OCI-LY7 (cell line): ENCODE data around the gene PTPRM. TPM values are rescaled to one million over a fixed set of nuclear protein-coding genes. Genes with fewer than 3 reads are reported as not detected.

Source experiments
- BruUV-seq: library from RNA; stranded (reverse); fragments of 400-500 nt; replicated peaks from 2 replicates; lab custom pipeline; 2021; lab: Mats Ljungman, UMichigan
- CTCF ChIA-PET: fragments of 300-600 bp; sonication (Branson Sonifier 250); formaldehyde crosslinking; loops from one replicate; lab custom pipeline; 2022; ENCODE audit warnings: antibody characterized with exemption; ENCODE audit not compliant: unreplicated experiment; lab: Charles Lee
- POLR2A ChIA-PET: fragments of 300-600 bp; sonication (Branson Sonifier 250); formaldehyde crosslinking; loops from one replicate; lab custom pipeline; 2022; ENCODE audit warnings: antibody characterized with exemption; lab: Charles Lee
- DNase-seq: peaks from one replicate; pipeline ENCODE4 v3.0.0-alpha.2; 2015; ENCODE audit warnings: low spot score
- H2AFZ ChIP-seq: fragments of 200-600 bp; sonication (generic), shearing (Covaris generic); 2 replicates; pipeline ENCODE4 v1.6.1; 2014; ENCODE audit warnings: mild to moderate bottlenecking, antibody characterized with exemption, low read length, moderate library complexity
- H3K27ac ChIP-seq: fragments of 200-600 bp; sonication (generic); 2 replicates; pipeline ENCODE4 v1.5.1; 2014; ENCODE audit warnings: mixed run types, low read depth, mild to moderate bottlenecking, moderate library complexity, low read length, inconsistent platforms; ENCODE audit not compliant: poor library complexity, severe bottlenecking
- H3K36me3 ChIP-seq: fragments of 200-600 bp; sonication (generic); 2 replicates; pipeline ENCODE4 v1.6.1; 2014; ENCODE audit warnings: mild to moderate bottlenecking, antibody characterized with exemption, low read length, moderate library complexity, mixed read lengths; ENCODE audit not compliant: insufficient read depth
- H3K4me1 ChIP-seq: fragments of 200-600 bp; sonication (generic); 2 replicates; pipeline ENCODE4 v1.5.1; 2014; ENCODE audit warnings: mild to moderate bottlenecking, low read length; ENCODE audit not compliant: insufficient read depth, poor library complexity, severe bottlenecking
- H3K4me2 ChIP-seq: fragments of 200-600 bp; sonication (generic); 2 replicates; pipeline ENCODE4 v1.6.1; 2014; ENCODE audit warnings: mild to moderate bottlenecking, low read length
- H3K4me3 ChIP-seq: fragments of 200-600 bp; sonication (generic); 2 replicates; pipeline ENCODE4 v1.5.1; 2014; ENCODE audit warnings: mild to moderate bottlenecking, low read depth, low read length; ENCODE audit not compliant: poor library complexity, severe bottlenecking
- H3K79me2 ChIP-seq: fragments of 200-600 bp; sonication (generic); 2 replicates; pipeline ENCODE4 v1.6.1; 2016; ENCODE audit warnings: low read depth, mild to moderate bottlenecking, low read length, moderate library complexity, mixed read lengths; ENCODE audit not compliant: insufficient read depth
- H3K9me2 ChIP-seq: fragments of 200-600 bp; sonication (generic); 2 replicates; pipeline ENCODE4 v1.6.1; 2016; ENCODE audit warnings: mild to moderate bottlenecking, low read length, mixed read lengths; ENCODE audit not compliant: insufficient read depth
- H3K9me3 ChIP-seq: fragments of 200-600 bp; sonication (generic); 2 replicates; pipeline ENCODE4 v1.6.1; 2014; ENCODE audit warnings: mild to moderate bottlenecking, mixed run types, low read length, mixed read lengths
- H4K20me1 ChIP-seq: fragments of 200-600 bp; sonication (generic); 2 replicates; pipeline ENCODE4 v1.6.1; 2014; ENCODE audit warnings: mild to moderate bottlenecking, antibody characterized with exemption, low read length, moderate library complexity, mixed read lengths; ENCODE audit not compliant: insufficient read depth
- CTCF ChIP-seq: fragments of 200-600 bp; sonication (generic); conservative IDR thresholded peaks from 2 replicates; pipeline ENCODE4 v1.5.1; 2014; ENCODE audit warnings: mild to moderate bottlenecking, antibody characterized with exemption, low read length, moderate library complexity, mixed read lengths
- EZH2phosphoT487 ChIP-seq: fragments of 200-600 bp; sonication (generic); IDR thresholded peaks from 2 replicates; pipeline ENCODE4 v1.6.1; 2018; ENCODE audit warnings: low read depth, borderline replicate concordance, mild to moderate bottlenecking, mixed run types, antibody characterized with exemption, low read length, moderate library complexity, mixed read lengths
- intact Hi-C: fragments of 100-400 bp; cut with micrococcal nuclease; formaldehyde crosslinking; loops from one replicate; pipeline ENCODE4 v1.10.0; 2022; ENCODE audit not compliant: unreplicated experiment
- total RNA-seq, 2 experiments: library from RNA; depleted of rRNA in 1 of 2; stranded (reverse); fragments of >200 nt in 1 of 2; shearing (Covaris generic) in 1 of 2; gene quantifications; 2 replicates each; pipeline ENCODE4 v1.2.3, GENCODE V29; 2014 to 2022

Gene PTPRM
- total RNA-seq, 2 experiments from 2014 or later, result not detected

GRCh38 chr18:8231316-8231715 is 664.2 kb downstream of the PTPRM start:
- intact Hi-C loops, result loop anchor here (10.0 kb wide), 1 partner anchor 57 kb away; no protein-coding TSS in a partner anchor
- no peaks in the 10 kb centered on the region for H3K9me2 ChIP-seq
- no peaks in the 10 kb centered on the region for H4K20me1 ChIP-seq
- BruUV-seq, result no TSS peak
- no peak for TF ChIP-seq CTCF
- no peak for TF ChIP-seq EZH2phosphoT487
- H3K9me3 ChIP-seq, result no peaks in the 10 kb centered on the region
- no peak overlapping the region for H3K4me3 ChIP-seq
- no peaks in the 10 kb centered on the region for H3K79me2 ChIP-seq
- H3K4me1 ChIP-seq, result no peaks in the 10 kb centered on the region
- H2AFZ ChIP-seq, result no peak overlapping the region
- H3K27ac ChIP-seq, result no peak overlapping the region
- H3K4me2 ChIP-seq, result no peak overlapping the region
- no peaks in the 10 kb centered on the region for H3K36me3 ChIP-seq
- ChIA-PET CTCF (no interaction called here), POLR2A (no interaction called here)
- no peak for DNase-seq

DNA sequence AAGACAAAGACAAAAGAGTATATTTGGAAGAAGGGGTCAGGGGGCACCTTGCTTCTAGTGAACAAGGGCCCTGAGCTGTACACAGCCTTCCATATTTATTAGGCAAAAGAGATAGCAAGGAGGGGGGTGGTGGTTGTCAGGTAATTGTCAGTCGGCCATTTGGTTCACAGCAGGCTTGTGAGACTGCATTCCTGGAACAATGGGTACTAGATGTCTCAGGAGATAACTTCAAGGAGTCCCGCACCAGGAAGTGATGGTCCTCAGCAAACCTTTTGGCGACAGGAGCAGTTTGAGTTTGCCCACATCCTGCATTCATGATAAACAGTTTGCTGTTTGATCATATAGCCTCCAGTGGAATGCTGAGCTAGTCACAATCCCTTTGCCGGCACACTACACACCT is 665.7 kb downstream of the PTPRM start:
- no peaks in the 10 kb centered on the region for H4K20me1 ChIP-seq
- POLR2A ChIA-PET, result no interaction called here
- no peak overlapping the region for H3K27ac ChIP-seq
- intact Hi-C loops, result loop anchor here (10.0 kb wide), 1 partner anchor 58 kb away; no protein-coding TSS in a partner anchor
- H3K36me3 ChIP-seq, result no peaks in the 10 kb centered on the region
- H3K4me3 ChIP-seq, result no peak overlapping the region
- no peaks in the 10 kb centered on the region for H3K9me3 ChIP-seq
- CTCF ChIA-PET, result no interaction called here
- H3K4me2 ChIP-seq, result no peak overlapping the region
- H3K4me1 ChIP-seq, result no peaks in the 10 kb centered on the region
- BruUV-seq, result no TSS peak
- H3K79me2 ChIP-seq, result no peaks in the 10 kb centered on the region
- no peaks in the 10 kb centered on the region for H3K9me2 ChIP-seq
- TF ChIP-seq CTCF (no peak), EZH2phosphoT487 (no peak)
- H2AFZ ChIP-seq, result no peak overlapping the region
- no peak for DNase-seq

- ChIA-PET CTCF (no interaction called here), POLR2A (interaction anchor here (0.7 to 1.5 kb wide), 4 partner anchors 11 to 812 kb away, joined by 3 to 10 read pairs (median 4); no protein-coding TSS in a partner anchor)
- H3K36me3 ChIP-seq, result no peaks in the 10 kb centered on the region
- no peak overlapping the region for H3K27ac ChIP-seq
- TF ChIP-seq CTCF (no peak), EZH2phosphoT487 (no peak)
- no TSS peak for BruUV-seq
- no peak overlapping the region for H2AFZ ChIP-seq
- no peaks in the 10 kb centered on the region for H3K9me3 ChIP-seq
- DNase-seq, result no peak
- intact Hi-C loops, result loop anchor here (10.0 kb wide), 1 partner anchor 61 kb away; no protein-coding TSS in a partner anchor
- no peaks in the 10 kb centered on the region for H4K20me1 ChIP-seq
- H3K4me2 ChIP-seq, result no peak overlapping the region
- no peaks in the 10 kb centered on the region for H3K79me2 ChIP-seq
- H3K4me1 ChIP-seq, result no peaks in the 10 kb centered on the region
- no peak overlapping the region for H3K4me3 ChIP-seq
- H3K9me2 ChIP-seq, result no peaks in the 10 kb centered on the region
These were observed 668.8 kb downstream of the PTPRM start for GRCh38 chr18:8235894-8236293.
